Neuron (in vitro differentiated cells): Measurements from ENCODE around the gene CD38.
"Not testable (repeated sequence)": the region's sequence is repeated elsewhere in the genome, so short reads cannot be mapped to it uniquely, and the experiment has no call there.

Source experiments
- H2AFZ ChIP-seq: one replicate; pipeline ENCODE4 v1.6.1; 2013; ENCODE audit warnings: low read depth, mild to moderate bottlenecking, inconsistent platforms, low read length, moderate library complexity
- H3K27me3 ChIP-seq: one replicate; pipeline ENCODE4 v1.6.1; 2013; ENCODE audit warnings: low read length; ENCODE audit not compliant: insufficient read depth
- H3K36me3 ChIP-seq: one replicate; pipeline ENCODE4 v1.6.1; 2013; ENCODE audit warnings: low read length; ENCODE audit not compliant: insufficient read depth
- H3K4me1 ChIP-seq: one replicate; pipeline ENCODE4 v1.6.1; 2013; ENCODE audit warnings: low read length; ENCODE audit not compliant: insufficient read depth
- H3K4me3 ChIP-seq: 2 replicates; pipeline ENCODE4 v1.5.1; 2013; ENCODE audit warnings: mild to moderate bottlenecking, low read length, moderate library complexity
- H3K9me3 ChIP-seq: one replicate; pipeline ENCODE4 v1.6.1; 2013; ENCODE audit warnings: low read length

CD38 gene

GRCh38 chr4:15833801-15834200 is 55.7 kb downstream of the CD38 start:
- H2AFZ ChIP-seq = no peak overlapping the region
- no peaks in the 10 kb centered on the region for H3K9me3 ChIP-seq
- H3K4me1 ChIP-seq = no peaks in the 10 kb centered on the region
- no peaks in the 10 kb centered on the region for H3K36me3 ChIP-seq
- no peaks in the 10 kb centered on the region for H3K27me3 ChIP-seq
- H3K4me3 ChIP-seq = no peak overlapping the region

- Histone ChIP-seq H3K27me3 (no peaks in the 10 kb centered on the region), H3K36me3 (no peaks in the 10 kb centered on the region), H3K9me3 (no peaks in the 10 kb centered on the region), H3K4me3 (no peak overlapping the region), H2AFZ (no peak overlapping the region), H3K4me1 (no peaks in the 10 kb centered on the region)
Observed at GRCh38 chr4:15836362-15836761, 58.2 kb downstream of the CD38 start.

- no peak overlapping the region for H2AFZ ChIP-seq
- H3K36me3 ChIP-seq = no peaks in the 10 kb centered on the region
- no peak overlapping the region for H3K4me3 ChIP-seq
- no peaks in the 10 kb centered on the region for H3K9me3 ChIP-seq
- no peaks in the 10 kb centered on the region for H3K4me1 ChIP-seq
- H3K27me3 ChIP-seq = no peaks in the 10 kb centered on the region
Observed at GRCh38 chr4:15837591-15837990, 59.5 kb downstream of the CD38 start.

- H2AFZ ChIP-seq, H3K4me1 ChIP-seq, H3K27me3 ChIP-seq, H3K4me3 ChIP-seq, H3K9me3 ChIP-seq, H3K36me3 ChIP-seq: not testable (repeated sequence)
Observed at GRCh38 chr4:15841194-15841730, 63.1 kb downstream of the CD38 start.

GRCh38 chr4:15847746-15848145 is 69.6 kb downstream of the CD38 start:
- no peaks in the 10 kb centered on the region for H3K27me3 ChIP-seq
- H3K4me3 ChIP-seq = no peak overlapping the region
- no peaks in the 10 kb centered on the region for H3K4me1 ChIP-seq
- no peak overlapping the region for H2AFZ ChIP-seq
- H3K36me3 ChIP-seq = no peaks in the 10 kb centered on the region
- H3K9me3 ChIP-seq = no peaks in the 10 kb centered on the region

GRCh38 chr4:15848191-15848842 is 70.2 kb downstream of the CD38 start:
- H3K36me3 ChIP-seq = no peaks in the 10 kb centered on the region

GRCh38 chr4:15851969-15852368 is 73.8 kb downstream of the CD38 start:
- Histone ChIP-seq H3K9me3 (no peaks in the 10 kb centered on the region), H2AFZ (no peak overlapping the region), H3K4me1 (no peaks in the 10 kb centered on the region), H3K4me3 (no peak overlapping the region), H3K27me3 (no peaks in the 10 kb centered on the region), H3K36me3 (no peaks in the 10 kb centered on the region)

More at GRCh38 chr4:15848191-15848842, 70.2 kb downstream of the CD38 start:
- Histone ChIP-seq H3K4me3 (no peak overlapping the region), H2AFZ (no peak overlapping the region), H3K9me3 (no peaks in the 10 kb centered on the region), H3K4me1 (no peaks in the 10 kb centered on the region), H3K27me3 (no peaks in the 10 kb centered on the region)

- Histone ChIP-seq H3K9me3 (no peaks in the 10 kb centered on the region), H3K27me3 (no peaks in the 10 kb centered on the region), H2AFZ (no peak overlapping the region), H3K4me1 (no peaks in the 10 kb centered on the region), H3K4me3 (no peak overlapping the region), H3K36me3 (no peaks in the 10 kb centered on the region)
Observed at GRCh38 chr4:15852524-15852923, 74.4 kb downstream of the CD38 start.

- Histone ChIP-seq H3K4me1 (no peaks in the 10 kb centered on the region), H3K27me3 (no peaks in the 10 kb centered on the region), H3K9me3 (no peaks in the 10 kb centered on the region), H2AFZ (no peak overlapping the region), H3K4me3 (no peak overlapping the region), H3K36me3 (no peaks in the 10 kb centered on the region)
Observed at GRCh38 chr4:15853345-15853744, 75.2 kb downstream of the CD38 start.

GRCh38 chr4:15855804-15856475 is 77.8 kb downstream of the CD38 start:
- H3K9me3 ChIP-seq = no peaks in the 10 kb centered on the region
- H3K27me3 ChIP-seq = no peaks in the 10 kb centered on the region
- H3K4me3 ChIP-seq = no peak overlapping the region
- no peaks in the 10 kb centered on the region for H3K36me3 ChIP-seq
- no peaks in the 10 kb centered on the region for H3K4me1 ChIP-seq
- no peak overlapping the region for H2AFZ ChIP-seq

- H3K4me3 ChIP-seq, H3K36me3 ChIP-seq, H3K27me3 ChIP-seq, H3K9me3 ChIP-seq, H3K4me1 ChIP-seq, H2AFZ ChIP-seq: not testable (repeated sequence)
Observed at GRCh38 chr4:15861198-15861597, 83.1 kb downstream of the CD38 start.

- Histone ChIP-seq H3K4me1 (no peaks in the 10 kb centered on the region), H3K36me3 (no peaks in the 10 kb centered on the region), H2AFZ (no peak overlapping the region), H3K4me3 (no peak overlapping the region), H3K27me3 (peaks cover 4% of the 10 kb centered on the region), H3K9me3 (no peaks in the 10 kb centered on the region)
Observed at GRCh38 chr4:15864651-15865566, 86.8 kb downstream of the CD38 start.

GRCh38 chr4:15868111-15868510 is 90.0 kb downstream of the CD38 start:
- no peaks in the 10 kb centered on the region for H3K4me1 ChIP-seq
- no peak overlapping the region for H3K4me3 ChIP-seq
- H3K9me3 ChIP-seq = no peaks in the 10 kb centered on the region
- H3K27me3 ChIP-seq = peaks cover under 1% of the 10 kb centered on the region
- H2AFZ ChIP-seq = no peak overlapping the region
- H3K36me3 ChIP-seq = no peaks in the 10 kb centered on the region
